Epithelial cell of esophagus (primary cell): ENCODE data around the gene CARD10.

Source experiments
- DNase-seq: peaks from one replicate; pipeline ENCODE4 v3.0.0; 2010; ENCODE audit warnings: low read depth
- H3K4me3 ChIP-seq: 2 replicates; pipeline ENCODE4 v1.5.1; 2011; ENCODE audit warnings: mild to moderate bottlenecking, low read length, control low read depth
- CTCF ChIP-seq: IDR thresholded peaks from 2 replicates; pipeline ENCODE4 v1.5.1; 2011; ENCODE audit warnings: low read depth, mild to moderate bottlenecking, low read length, control low read depth, inconsistent platforms; ENCODE audit not compliant: insufficient read depth; ENCODE audit errors: missing control alignments

The CARD10 gene

GRCh38 chr22:37491106-37491505 lies 28.1 kb downstream of the CARD10 start:
- DNase-seq, result no peak
- H3K4me3 ChIP-seq, result no peak overlapping the region
- TF ChIP-seq CTCF, result no peak

GRCh38 chr22:37489983-37490382 lies 29.2 kb downstream of the CARD10 start:
- TF ChIP-seq CTCF, result no peak
- no peak overlapping the region for H3K4me3 ChIP-seq
- no peak for DNase-seq

DNA sequence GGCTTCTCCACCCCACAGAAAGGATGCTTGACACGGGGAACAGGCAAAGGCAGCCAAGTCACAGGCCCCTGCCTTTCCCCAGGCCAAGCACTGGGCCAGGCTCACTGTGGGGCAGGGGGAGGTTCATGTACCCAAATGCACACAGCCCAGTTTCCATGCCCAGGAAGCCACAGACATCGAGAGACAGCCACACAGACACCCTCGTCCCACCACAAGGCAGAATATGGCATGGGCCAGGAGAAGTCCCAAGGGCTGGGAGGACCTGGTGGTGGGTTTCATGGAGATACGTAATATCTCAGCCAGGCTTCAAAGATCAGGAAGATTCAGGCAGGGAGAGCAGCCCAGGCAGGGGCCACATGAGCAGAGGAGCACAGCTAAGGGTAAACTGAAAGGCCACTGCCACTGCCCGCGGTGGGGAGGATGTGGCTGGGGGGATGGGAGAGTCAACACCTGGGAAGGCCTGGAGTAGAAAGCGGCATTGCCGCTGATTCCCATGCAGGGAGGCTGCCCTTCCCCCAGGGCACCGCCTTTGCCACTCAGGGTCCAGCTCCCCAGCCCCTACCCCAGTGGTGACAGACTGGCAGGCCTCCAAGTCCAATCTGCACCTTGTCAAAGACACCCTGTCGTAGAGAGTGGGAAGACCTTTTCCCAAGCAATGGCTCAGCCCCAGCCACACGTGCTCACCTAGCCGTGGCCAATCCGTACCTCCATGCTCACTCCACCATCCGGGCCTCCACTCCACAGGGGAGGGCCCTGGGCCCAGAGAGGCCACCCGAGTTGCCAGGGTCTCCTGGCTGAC lies 30.7 kb downstream of the CARD10 start:
- TF ChIP-seq CTCF, result no peak
- no peak overlapping the region for H3K4me3 ChIP-seq
- no peak for DNase-seq

DNA sequence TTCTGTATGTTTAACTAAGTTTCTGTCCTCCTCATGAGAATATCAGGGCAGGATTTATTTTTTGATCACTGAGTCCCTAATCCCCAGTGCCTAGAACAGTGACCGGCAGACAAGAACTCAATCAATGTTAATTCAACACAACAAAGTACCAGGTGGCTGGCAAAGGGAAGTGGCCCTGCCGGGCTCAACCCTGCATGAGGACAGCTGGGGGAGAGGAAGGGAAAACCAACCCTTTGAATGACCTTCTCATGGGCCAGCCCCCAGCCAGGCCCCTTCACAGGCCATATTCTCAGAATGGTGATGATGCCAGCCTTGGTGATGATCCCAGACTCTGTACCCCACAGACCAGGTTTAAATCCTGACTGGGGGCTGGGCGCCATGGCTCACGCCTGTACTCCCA lies 31.6 kb downstream of the CARD10 start:
- no peak for DNase-seq
- no peak overlapping the region for H3K4me3 ChIP-seq
- TF ChIP-seq CTCF, result no peak

DNA sequence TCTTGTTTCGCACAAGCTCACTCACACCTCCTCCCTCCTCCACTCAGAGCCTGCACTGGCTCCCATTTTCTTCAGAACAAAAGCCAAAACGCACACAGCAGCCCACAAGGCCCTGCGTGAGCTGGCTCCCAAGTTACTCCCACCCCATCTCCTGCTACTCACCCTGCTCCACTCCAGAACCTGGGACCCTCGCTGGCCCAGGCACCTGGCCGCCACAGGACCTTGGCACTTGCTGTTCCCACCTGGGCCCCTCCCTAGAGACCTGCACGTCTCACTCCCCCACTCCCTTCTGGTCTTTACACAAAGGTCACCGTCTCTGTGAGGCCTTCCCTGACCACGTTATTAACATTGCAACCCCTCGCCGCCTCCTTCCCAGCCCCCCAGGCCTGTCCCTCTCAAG lies 32.1 kb downstream of the CARD10 start:
- TF ChIP-seq CTCF, result no peak
- DNase-seq, result no peak
- H3K4me3 ChIP-seq, result no peak overlapping the region

- TF ChIP-seq CTCF, result no peak
- H3K4me3 ChIP-seq, result no peak within 1 kb of the TSS
- DNase-seq, result peak; percentile 48
Measured at GRCh38 chr22:37486224-37486845, 32.9 kb downstream of the CARD10 start, which contains the start of gene MFNG. TSS of gene MFNG (minus strand) at chr22:37486384. CDS start at chr22:37486177, 207 bp downstream.
